GM23338 (cell line): Measurements from ENCODE around the gene FNDC7.

Source experiments
- CTCF ChIP-seq, 2 experiments: fragments of 200-600 bp in 1 of 2; sonication (generic) in 1 of 2; conservative IDR thresholded peaks; 2 replicates each; pipeline versions ENCODE4 v1.5.1 to v1.6.1; 2016 to 2017; ENCODE audit warnings: antibody characterized with exemption in 2 of 2, low read depth in 2 of 2, mild to moderate bottlenecking in 2 of 2, moderate library complexity in 1 of 2
- POLR2AphosphoS5 ChIP-seq: IDR thresholded peaks from 2 replicates; pipeline ENCODE4 v1.6.1; 2016; ENCODE audit warnings: antibody characterized with exemption, low read depth

GRCh38 chr1:108753363-108753762 lies 40.7 kb downstream of the FNDC7 start:
- no peak for TF ChIP-seq CTCF (conservative IDR thresholded peaks at IDR 0.05; ENCODE audit: low read depth in 2 of 2)
- TF ChIP-seq POLR2AphosphoS5 = no peak
